ENCODE measurements around the gene FOXD4L3. TPM values are rescaled to one million over a fixed set of nuclear protein-coding genes. Genes with fewer than 3 reads are reported as not detected.
"Not testable (repeated sequence)": the region's sequence is repeated elsewhere in the genome, so short reads cannot be mapped to it uniquely, and the experiment has no call there.

Gene FOXD4L3
- not detected for polyA plus RNA-seq (2013, experiment 1 of 4)
- polyA plus RNA-seq (2013, experiment 2 of 4): not detected
- not detected for polyA plus RNA-seq (2013, experiment 3 of 4)
- not detected for polyA plus RNA-seq (2013, experiment 4 of 4)

- H3K4me1 ChIP-seq (ENCODE audit: control insufficient read depth, insufficient read depth, low read length); H3K9me3 ChIP-seq (ENCODE audit: control insufficient read depth, low read length); H3K4me3 ChIP-seq (ENCODE audit: insufficient read depth, low read depth, low read length); H3K27ac ChIP-seq (ENCODE audit: insufficient read depth, low read depth, low read length, poor library complexity, severe bottlenecking); H3K36me3 ChIP-seq (ENCODE audit: control insufficient read depth, insufficient read depth, low read length): not testable (repeated sequence)
- peaks cover 17% of the 10 kb centered on the region for H3K27me3 ChIP-seq (ENCODE audit: control insufficient read depth, insufficient read depth, low read length, poor library complexity, severe bottlenecking)
- WGBS, 2 experiments: no CpG with 5 or more reads among the region's 15 CpGs
These were observed at the start of gene FOXD4L3 for GRCh38 chr9:68302567-68302966. Gene FOXD4L3, plus strand, starts transcription at chr9:68302867. Its CDS starts 85 bp downstream, at chr9:68302952.

- H3K4me1 ChIP-seq (ENCODE audit: control insufficient read depth, insufficient read depth, low read length); H3K36me3 ChIP-seq (ENCODE audit: control insufficient read depth, insufficient read depth, low read length); H3K9me3 ChIP-seq (ENCODE audit: control insufficient read depth, low read length); H3K27ac ChIP-seq (ENCODE audit: insufficient read depth, low read depth, low read length, poor library complexity, severe bottlenecking); H3K27me3 ChIP-seq (ENCODE audit: control insufficient read depth, insufficient read depth, low read length, poor library complexity, severe bottlenecking); H3K4me3 ChIP-seq (ENCODE audit: insufficient read depth, low read depth, low read length): not testable (repeated sequence)
- WGBS, 2 experiments: 78 to 83% methylated on average over 6 to 7 of the region's 16 CpGs
These were observed 21.6 kb upstream of the FOXD4L3 start for GRCh38 chr9:68281041-68281440.

GRCh38 chr9:68303771-68304170 is 1.1 kb downstream of the FOXD4L3 start:
- peaks cover 22% of the 10 kb centered on the region for H3K27me3 ChIP-seq (ENCODE audit: control insufficient read depth, insufficient read depth, low read length, poor library complexity, severe bottlenecking)
- not testable (repeated sequence) for H3K4me3 ChIP-seq (ENCODE audit: insufficient read depth, low read depth, low read length)
- 0 to 7% methylated on average over 3 to 5 of the region's 30 CpGs for WGBS, 2 experiments

GRCh38 chr9:68304212-68304611 is 1.5 kb downstream of the FOXD4L3 start:
- H3K36me3 ChIP-seq (ENCODE audit: control insufficient read depth, insufficient read depth, low read length); H3K4me1 ChIP-seq (ENCODE audit: control insufficient read depth, insufficient read depth, low read length); H3K27ac ChIP-seq (ENCODE audit: insufficient read depth, low read depth, low read length, poor library complexity, severe bottlenecking); H3K4me3 ChIP-seq (ENCODE audit: insufficient read depth, low read depth, low read length); H3K9me3 ChIP-seq (ENCODE audit: control insufficient read depth, low read length): not testable (repeated sequence)
- peaks cover 22% of the 10 kb centered on the region for H3K27me3 ChIP-seq (ENCODE audit: control insufficient read depth, insufficient read depth, low read length, poor library complexity, severe bottlenecking)
- WGBS, 2 experiments: no CpG with 5 or more reads among the region's 21 CpGs

More at GRCh38 chr9:68303771-68304170, 1.1 kb downstream of the FOXD4L3 start:
- H3K4me1 ChIP-seq (ENCODE audit: control insufficient read depth, insufficient read depth, low read length); H3K36me3 ChIP-seq (ENCODE audit: control insufficient read depth, insufficient read depth, low read length); H3K27ac ChIP-seq (ENCODE audit: insufficient read depth, low read depth, low read length, poor library complexity, severe bottlenecking); H3K9me3 ChIP-seq (ENCODE audit: control insufficient read depth, low read length): not testable (repeated sequence)

- H3K27me3 ChIP-seq (ENCODE audit: control insufficient read depth, insufficient read depth, low read length, poor library complexity, severe bottlenecking): peaks cover 22% of the 10 kb centered on the region
- H3K9me3 ChIP-seq (ENCODE audit: control insufficient read depth, low read length); H3K4me1 ChIP-seq (ENCODE audit: control insufficient read depth, insufficient read depth, low read length); H3K27ac ChIP-seq (ENCODE audit: insufficient read depth, low read depth, low read length, poor library complexity, severe bottlenecking); H3K36me3 ChIP-seq (ENCODE audit: control insufficient read depth, insufficient read depth, low read length); H3K4me3 ChIP-seq (ENCODE audit: insufficient read depth, low read depth, low read length): not testable (repeated sequence)
- WGBS, 2 experiments: no CpG with 5 or more reads among the region's 4 CpGs
These were observed 2.1 kb downstream of the FOXD4L3 start for GRCh38 chr9:68304777-68305176.

GRCh38 chr9:68305680-68306285 is 3.1 kb downstream of the FOXD4L3 start:
- H3K4me3 ChIP-seq (ENCODE audit: insufficient read depth, low read depth, low read length); H3K4me1 ChIP-seq (ENCODE audit: control insufficient read depth, insufficient read depth, low read length); H3K9me3 ChIP-seq (ENCODE audit: control insufficient read depth, low read length); H3K36me3 ChIP-seq (ENCODE audit: control insufficient read depth, insufficient read depth, low read length); H3K27ac ChIP-seq (ENCODE audit: insufficient read depth, low read depth, low read length, poor library complexity, severe bottlenecking): not testable (repeated sequence)
- H3K27me3 ChIP-seq (ENCODE audit: control insufficient read depth, insufficient read depth, low read length, poor library complexity, severe bottlenecking): peaks cover 22% of the 10 kb centered on the region
- WGBS, 2 experiments: 34 to 35% methylated on average over 3 to 5 of the region's 21 CpGs

- not testable (repeated sequence) for H3K27ac ChIP-seq (ENCODE audit: insufficient read depth, low read depth, low read length, poor library complexity, severe bottlenecking); H3K4me1 ChIP-seq (ENCODE audit: control insufficient read depth, insufficient read depth, low read length); H3K36me3 ChIP-seq (ENCODE audit: control insufficient read depth, insufficient read depth, low read length); H3K4me3 ChIP-seq (ENCODE audit: insufficient read depth, low read depth, low read length); H3K9me3 ChIP-seq (ENCODE audit: control insufficient read depth, low read length)
- H3K27me3 ChIP-seq (ENCODE audit: control insufficient read depth, insufficient read depth, low read length, poor library complexity, severe bottlenecking): peaks cover 22% of the 10 kb centered on the region
- 34 to 35% methylated on average over 5 of the region's 37 CpGs for whole genome bisulfite sequencing, 2 experiments
These were observed 3.8 kb downstream of the FOXD4L3 start for GRCh38 chr9:68306391-68306964.

- H3K27me3 ChIP-seq (ENCODE audit: control insufficient read depth, insufficient read depth, low read length, poor library complexity, severe bottlenecking): peaks cover 22% of the 10 kb centered on the region
- H3K4me1 ChIP-seq (ENCODE audit: control insufficient read depth, insufficient read depth, low read length); H3K36me3 ChIP-seq (ENCODE audit: control insufficient read depth, insufficient read depth, low read length); H3K27ac ChIP-seq (ENCODE audit: insufficient read depth, low read depth, low read length, poor library complexity, severe bottlenecking); H3K4me3 ChIP-seq (ENCODE audit: insufficient read depth, low read depth, low read length); H3K9me3 ChIP-seq (ENCODE audit: control insufficient read depth, low read length): not testable (repeated sequence)
- WGBS, 2 experiments: 44 to 51% methylated on average over 11 of the region's 35 CpGs
These were observed 4.5 kb downstream of the FOXD4L3 start for GRCh38 chr9:68307127-68307526.

GRCh38 chr9:68307654-68308053 is 5.0 kb downstream of the FOXD4L3 start:
- not testable (repeated sequence) for H3K27ac ChIP-seq (ENCODE audit: insufficient read depth, low read depth, low read length, poor library complexity, severe bottlenecking); H3K4me3 ChIP-seq (ENCODE audit: insufficient read depth, low read depth, low read length); H3K4me1 ChIP-seq (ENCODE audit: control insufficient read depth, insufficient read depth, low read length); H3K36me3 ChIP-seq (ENCODE audit: control insufficient read depth, insufficient read depth, low read length); H3K9me3 ChIP-seq (ENCODE audit: control insufficient read depth, low read length)
- 27 to 33% methylated on average over 17 to 18 of the region's 21 CpGs for WGBS, 2 experiments
- peaks cover 22% of the 10 kb centered on the region for H3K27me3 ChIP-seq (ENCODE audit: control insufficient read depth, insufficient read depth, low read length, poor library complexity, severe bottlenecking)

- WGBS, 2 experiments: no CpG with 5 or more reads among the region's 5 CpGs
- H3K27me3 ChIP-seq (ENCODE audit: control insufficient read depth, insufficient read depth, low read length, poor library complexity, severe bottlenecking): peaks cover 15% of the 10 kb centered on the region
- H3K4me3 ChIP-seq (ENCODE audit: insufficient read depth, low read depth, low read length); H3K36me3 ChIP-seq (ENCODE audit: control insufficient read depth, insufficient read depth, low read length); H3K27ac ChIP-seq (ENCODE audit: insufficient read depth, low read depth, low read length, poor library complexity, severe bottlenecking); H3K9me3 ChIP-seq (ENCODE audit: control insufficient read depth, low read length); H3K4me1 ChIP-seq (ENCODE audit: control insufficient read depth, insufficient read depth, low read length): not testable (repeated sequence)
These were observed 8.5 kb downstream of the FOXD4L3 start for GRCh38 chr9:68311208-68311607.
